GM18873 (cell line): ENCODE measurements around the gene LRRTM2.
"Not testable (repeated sequence)": the region's sequence is repeated elsewhere in the genome, so short reads cannot be mapped to it uniquely, and the experiment has no call there.

Source experiments
- ATAC-seq: cut with Tn5 transposase; IDR thresholded peaks from one replicate; pipeline ENCODE4 v1.9.1; 2021; ENCODE audit warnings: mild to moderate bottlenecking, moderate library complexity, moderate number of reproducible peaks; ENCODE audit not compliant: unreplicated experiment, low FRiP score

The LRRTM2 gene

GRCh38 chr5:138874771-138875551, at the start of gene LRRTM2:
LRRTM2 (minus strand) TSS chr5:138875335; CDS start chr5:138874911, 424 bp downstream.
- no peak for ATAC-seq

- no peak for ATAC-seq
These were observed 47.4 kb upstream of the LRRTM2 start for GRCh38 chr5:138922494-138922893.

- not testable (repeated sequence) for ATAC-seq
These were observed 46.2 kb upstream of the LRRTM2 start for GRCh38 chr5:138921362-138921761.

GRCh38 chr5:138920181-138920580, 45.0 kb upstream of the LRRTM2 start:
- ATAC-seq: no peak

- ATAC-seq: no peak
These were observed 43.6 kb upstream of the LRRTM2 start for GRCh38 chr5:138918686-138919085.

GRCh38 chr5:138914338-138914737, 39.2 kb upstream of the LRRTM2 start:
- no peak for ATAC-seq

GRCh38 chr5:138913773-138914172, 38.6 kb upstream of the LRRTM2 start:
- no peak for ATAC-seq

GRCh38 chr5:138912093-138912492, 37.0 kb upstream of the LRRTM2 start:
- no peak for ATAC-seq

- ATAC-seq: no peak
These were observed 36.3 kb upstream of the LRRTM2 start for GRCh38 chr5:138911441-138911840.

- ATAC-seq: no peak
These were observed 35.5 kb upstream of the LRRTM2 start for GRCh38 chr5:138910546-138911185.

GRCh38 chr5:138909734-138910133, 34.6 kb upstream of the LRRTM2 start:
- no peak for ATAC-seq

- no peak for ATAC-seq
These were observed 30.4 kb upstream of the LRRTM2 start for GRCh38 chr5:138905541-138905940.

- ATAC-seq: no peak
These were observed 28.1 kb upstream of the LRRTM2 start for GRCh38 chr5:138903130-138903775.

- no peak for ATAC-seq
These were observed 26.6 kb upstream of the LRRTM2 start for GRCh38 chr5:138901716-138902115.

- no peak for ATAC-seq
These were observed 25.3 kb upstream of the LRRTM2 start for GRCh38 chr5:138900281-138900965.

GRCh38 chr5:138898742-138899141, 23.6 kb upstream of the LRRTM2 start:
- ATAC-seq: no peak

- ATAC-seq: no peak
These were observed 23.2 kb upstream of the LRRTM2 start for GRCh38 chr5:138898299-138898698.

GRCh38 chr5:138895918-138896317, 20.8 kb upstream of the LRRTM2 start:
- no peak for ATAC-seq

- no peak for ATAC-seq
These were observed 15.5 kb upstream of the LRRTM2 start for GRCh38 chr5:138890644-138891043.

- ATAC-seq: no peak
These were observed 14.9 kb upstream of the LRRTM2 start for GRCh38 chr5:138889994-138890393.

GRCh38 chr5:138884554-138884953, 9.4 kb upstream of the LRRTM2 start:
- no peak for ATAC-seq
